WERI-Rb-1 (cell line): ENCODE data around the gene STIM2.
A peak's percentile ranks its signal among the peaks of the same experiment; 100 is the strongest.

ENCODE experiments used
- DNase-seq: peaks from one replicate; pipeline ENCODE4 v3.0.0-alpha.2; 2020
- H3K27ac ChIP-seq: fragments of 250-450 bp; sonication (Bioruptor Pico); 2 replicates; pipeline ENCODE4 v1.5.1; 2020; ENCODE audit warnings: mild to moderate bottlenecking, moderate library complexity
- H3K27me3 ChIP-seq: fragments of 250-450 bp; sonication (Bioruptor Pico); 2 replicates; pipeline ENCODE4 v1.5.1; 2021; ENCODE audit warnings: mild to moderate bottlenecking, low read depth, moderate library complexity; ENCODE audit not compliant: insufficient read depth, severe bottlenecking
- H3K36me3 ChIP-seq: fragments of 250-450 bp; sonication (Bioruptor Pico); 2 replicates; pipeline ENCODE4 v1.5.1; 2020; ENCODE audit warnings: mild to moderate bottlenecking, moderate library complexity
- H3K4me3 ChIP-seq: 2 replicates; pipeline ENCODE4 v1.5.1; 2011; ENCODE audit warnings: low read depth, mild to moderate bottlenecking, control low read depth, low read length
- H3K9me3 ChIP-seq: fragments of 250-450 bp; sonication (Bioruptor Pico); 2 replicates; pipeline ENCODE4 v1.5.1; 2021; ENCODE audit warnings: mild to moderate bottlenecking, moderate library complexity; ENCODE audit not compliant: severe bottlenecking
- CTCF ChIP-seq: IDR thresholded peaks from 2 replicates; pipeline ENCODE4 v1.5.1; 2011; ENCODE audit warnings: low read depth, mild to moderate bottlenecking, control low read depth, inconsistent platforms, low read length

The STIM2 gene

GRCh38 chr4:27040356-27040755 is 179.7 kb downstream of the STIM2 start:
- DNase-seq = no peak
- H3K36me3 ChIP-seq = no peaks in the 10 kb centered on the region
- no peaks in the 10 kb centered on the region for H3K27me3 ChIP-seq
- peaks cover 12% of the 10 kb centered on the region for H3K9me3 ChIP-seq
- H3K27ac ChIP-seq = no peak overlapping the region
- H3K4me3 ChIP-seq = no peak overlapping the region
- no peak for TF ChIP-seq CTCF

- peaks cover 6% of the 10 kb centered on the region for H3K9me3 ChIP-seq
- TF ChIP-seq CTCF = no peak
- no peak for DNase-seq
- H3K4me3 ChIP-seq = no peak overlapping the region
- H3K36me3 ChIP-seq = no peaks in the 10 kb centered on the region
- no peaks in the 10 kb centered on the region for H3K27me3 ChIP-seq
- no peak overlapping the region for H3K27ac ChIP-seq
These were observed 181.8 kb downstream of the STIM2 start for GRCh38 chr4:27042411-27042810.

- no peaks in the 10 kb centered on the region for H3K36me3 ChIP-seq
- H3K9me3 ChIP-seq = peaks cover 6% of the 10 kb centered on the region
- H3K27ac ChIP-seq = no peak overlapping the region
- H3K4me3 ChIP-seq = no peak overlapping the region
- no peaks in the 10 kb centered on the region for H3K27me3 ChIP-seq
- DNase-seq = no peak
- no peak for TF ChIP-seq CTCF
These were observed 182.6 kb downstream of the STIM2 start for GRCh38 chr4:27043200-27043599.

- Histone ChIP-seq H3K4me3 (no peak overlapping the region), H3K36me3 (no peaks in the 10 kb centered on the region), H3K27ac (no peak overlapping the region), H3K27me3 (no peaks in the 10 kb centered on the region), H3K9me3 (peaks cover 6% of the 10 kb centered on the region)
- no peak for TF ChIP-seq CTCF
- no peak for DNase-seq
These were observed 186.2 kb downstream of the STIM2 start for GRCh38 chr4:27046851-27047250.

GRCh38 chr4:27048429-27049238 is 188.0 kb downstream of the STIM2 start:
- DNase-seq = no peak
- TF ChIP-seq CTCF = peak; percentile 34; the same call in 1 of the 2 replicates
- H3K27me3 ChIP-seq = no peaks in the 10 kb centered on the region
- peaks cover 6% of the 10 kb centered on the region for H3K9me3 ChIP-seq
- H3K4me3 ChIP-seq = peak overlapping the region; percentile 51
- no peak overlapping the region for H3K27ac ChIP-seq
- H3K36me3 ChIP-seq = no peaks in the 10 kb centered on the region
